ENCODE measurements around the gene OTULIN. TPM values are rescaled to one million over a fixed set of nuclear protein-coding genes. Genes with fewer than 3 reads are reported as not detected.
A peak's percentile ranks its signal among the peaks of the same experiment; 100 is the strongest.

The OTULIN gene
- total and polyA plus RNA-seq, 2 donors (not counting 1 experiment from before 2014, with no cell fraction given): 9.8 to 17.8 TPM

- Histone ChIP-seq H3K36me3 (ENCODE audit: control insufficient read depth, insufficient read depth, low read length) (no peaks in the 10 kb centered on the region), H3K9me3 (ENCODE audit: control insufficient read depth, insufficient read depth, low read depth, low read length) (no peaks in the 10 kb centered on the region), H3K4me1 (ENCODE audit: control insufficient read depth, extremely low read depth, insufficient read depth, low read length) (no peaks in the 10 kb centered on the region), H2AFZ (ENCODE audit: low read length) (no peak overlapping the region), H4K20me1 (ENCODE audit: control insufficient read depth, extremely low read depth, insufficient read depth, low read length) (no peaks in the 10 kb centered on the region), H3K4me2 (ENCODE audit: extremely low read depth, insufficient read depth, low read length) (no peak overlapping the region), H3K27me3 (ENCODE audit: control insufficient read depth, insufficient read depth, low read length) (no peaks in the 10 kb centered on the region), H3K9ac (ENCODE audit: insufficient read depth, low read length) (no peak overlapping the region), H3K79me2 (ENCODE audit: control insufficient read depth, insufficient read depth, low read length) (no peaks in the 10 kb centered on the region), H3K4me3 (replicated peaks in 1 of 4; ENCODE audit: control extremely low read depth in 1 of 4, insufficient read depth in 1 of 4, low read depth in 3 of 4, low read length in 4 of 4) (no peak overlapping the region), H3K27ac (ENCODE audit: insufficient read depth, low read length) (no peak overlapping the region)
- TF ChIP-seq CTCF (conservative IDR thresholded peaks at IDR 0.05 in 1 of 2, IDR thresholded peaks at IDR 0.05 in 1 of 2; ENCODE audit: low read depth in 1 of 2, low read length in 2 of 2) (no peak), EZH2 (IDR thresholded peaks at IDR 0.05; ENCODE audit: low read length, missing control alignments) (no peak)
- DNase-seq (ENCODE audit: low read depth in 2 of 2): no peak
Measured at GRCh38 chr5:14738050-14738449, 73.5 kb downstream of the OTULIN start.

GRCh38 chr5:14739538-14739937 is 75.0 kb downstream of the OTULIN start:
- Histone ChIP-seq H3K4me3 (replicated peaks in 1 of 4; ENCODE audit: control extremely low read depth in 1 of 4, insufficient read depth in 1 of 4, low read depth in 3 of 4, low read length in 4 of 4) (no peak overlapping the region), H2AFZ (ENCODE audit: low read length) (no peak overlapping the region), H3K9me3 (ENCODE audit: control insufficient read depth, insufficient read depth, low read depth, low read length) (no peaks in the 10 kb centered on the region), H3K27me3 (ENCODE audit: control insufficient read depth, insufficient read depth, low read length) (no peaks in the 10 kb centered on the region), H3K79me2 (ENCODE audit: control insufficient read depth, insufficient read depth, low read length) (no peaks in the 10 kb centered on the region), H3K27ac (ENCODE audit: insufficient read depth, low read length) (no peak overlapping the region), H3K4me2 (ENCODE audit: extremely low read depth, insufficient read depth, low read length) (no peak overlapping the region), H3K36me3 (ENCODE audit: control insufficient read depth, insufficient read depth, low read length) (no peaks in the 10 kb centered on the region), H3K9ac (ENCODE audit: insufficient read depth, low read length) (no peak overlapping the region), H3K4me1 (ENCODE audit: control insufficient read depth, extremely low read depth, insufficient read depth, low read length) (no peaks in the 10 kb centered on the region), H4K20me1 (ENCODE audit: control insufficient read depth, extremely low read depth, insufficient read depth, low read length) (no peaks in the 10 kb centered on the region)
- DNase-seq (ENCODE audit: low read depth in 2 of 2): peak; percentile 16 to 61
- TF ChIP-seq EZH2 (IDR thresholded peaks at IDR 0.05; ENCODE audit: low read length, missing control alignments) (no peak), CTCF (conservative IDR thresholded peaks at IDR 0.05 in 1 of 2, IDR thresholded peaks at IDR 0.05 in 1 of 2; ENCODE audit: low read depth in 1 of 2, low read length in 2 of 2) (no peak)

GRCh38 chr5:14739981-14740380 is 75.5 kb downstream of the OTULIN start:
- H2AFZ ChIP-seq (ENCODE audit: low read length): no peak overlapping the region
- H3K36me3 ChIP-seq (ENCODE audit: control insufficient read depth, insufficient read depth, low read length): no peaks in the 10 kb centered on the region
- H3K27me3 ChIP-seq (ENCODE audit: control insufficient read depth, insufficient read depth, low read length): no peaks in the 10 kb centered on the region
- no peaks in the 10 kb centered on the region for H3K79me2 ChIP-seq (ENCODE audit: control insufficient read depth, insufficient read depth, low read length)
- H4K20me1 ChIP-seq (ENCODE audit: control insufficient read depth, extremely low read depth, insufficient read depth, low read length): no peaks in the 10 kb centered on the region
- no peak overlapping the region for H3K9ac ChIP-seq (ENCODE audit: insufficient read depth, low read length)
- TF ChIP-seq CTCF (conservative IDR thresholded peaks at IDR 0.05 in 1 of 2, IDR thresholded peaks at IDR 0.05 in 1 of 2; ENCODE audit: low read depth in 1 of 2, low read length in 2 of 2) (no peak), EZH2 (IDR thresholded peaks at IDR 0.05; ENCODE audit: low read length, missing control alignments) (no peak)
- no peaks in the 10 kb centered on the region for H3K4me1 ChIP-seq (ENCODE audit: control insufficient read depth, extremely low read depth, insufficient read depth, low read length)
- H3K4me2 ChIP-seq (ENCODE audit: extremely low read depth, insufficient read depth, low read length): no peak overlapping the region
- H3K9me3 ChIP-seq (ENCODE audit: control insufficient read depth, insufficient read depth, low read depth, low read length): no peaks in the 10 kb centered on the region
- no peak overlapping the region for H3K4me3 ChIP-seq (replicated peaks in 1 of 4; ENCODE audit: control extremely low read depth in 1 of 4, insufficient read depth in 1 of 4, low read depth in 3 of 4, low read length in 4 of 4)
- no peak for DNase-seq (ENCODE audit: low read depth in 2 of 2)
- no peak overlapping the region for H3K27ac ChIP-seq (ENCODE audit: insufficient read depth, low read length)

Measured in fibroblast of lung (primary cell).